ENCODE data around the gene CADM4.
A peak's percentile ranks its signal among the peaks of the same experiment; 100 is the strongest.

CADM4 gene

DNA sequence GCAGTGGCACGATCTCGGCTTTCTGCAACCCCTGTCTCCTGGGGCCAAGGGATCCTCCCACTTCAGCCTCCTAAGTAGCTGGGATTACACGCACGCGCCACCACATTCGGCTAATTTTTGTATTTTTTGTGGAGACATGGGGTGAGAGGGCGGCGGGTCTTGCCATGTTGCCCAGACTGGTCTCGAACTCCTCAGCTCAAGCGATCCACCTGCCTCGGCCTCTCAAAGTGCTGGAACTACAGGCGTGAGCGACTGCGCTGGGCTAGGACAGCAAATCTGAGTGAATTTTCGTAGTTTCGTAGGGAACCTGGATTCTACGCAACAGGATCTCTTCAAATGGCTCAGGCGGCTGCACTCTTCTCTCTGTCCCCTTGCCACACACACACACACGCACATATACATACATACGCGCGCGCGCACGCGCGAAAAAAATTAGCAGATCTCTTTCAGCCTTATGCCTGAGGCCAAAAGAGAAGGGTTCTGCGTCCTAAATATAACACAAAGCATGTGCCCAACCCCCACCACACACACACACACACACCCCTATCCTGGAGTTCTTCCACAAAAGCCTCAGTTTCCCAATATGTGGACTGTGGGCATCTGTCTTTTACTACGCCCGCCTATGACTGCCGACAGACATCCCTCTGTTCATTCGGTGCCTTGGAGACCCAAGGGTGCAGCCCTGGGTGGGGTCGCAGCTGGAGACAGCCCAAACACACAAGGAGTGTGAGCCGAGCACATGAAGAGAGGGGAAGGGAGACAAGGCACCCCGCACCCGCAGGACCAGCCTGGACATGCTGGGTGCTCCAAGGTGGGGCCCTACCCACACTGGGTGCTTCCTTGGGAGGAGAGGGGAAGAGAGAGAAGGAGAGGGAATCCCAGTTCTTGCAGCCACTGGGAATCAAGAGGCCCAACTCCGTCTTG, 63.4 kb downstream of the CADM4 start:
- H3K4me3 ChIP-seq (ENCODE audit: low read depth, low read length), result peak overlapping the region; percentile 43
- TF ChIP-seq, protein P1, sequence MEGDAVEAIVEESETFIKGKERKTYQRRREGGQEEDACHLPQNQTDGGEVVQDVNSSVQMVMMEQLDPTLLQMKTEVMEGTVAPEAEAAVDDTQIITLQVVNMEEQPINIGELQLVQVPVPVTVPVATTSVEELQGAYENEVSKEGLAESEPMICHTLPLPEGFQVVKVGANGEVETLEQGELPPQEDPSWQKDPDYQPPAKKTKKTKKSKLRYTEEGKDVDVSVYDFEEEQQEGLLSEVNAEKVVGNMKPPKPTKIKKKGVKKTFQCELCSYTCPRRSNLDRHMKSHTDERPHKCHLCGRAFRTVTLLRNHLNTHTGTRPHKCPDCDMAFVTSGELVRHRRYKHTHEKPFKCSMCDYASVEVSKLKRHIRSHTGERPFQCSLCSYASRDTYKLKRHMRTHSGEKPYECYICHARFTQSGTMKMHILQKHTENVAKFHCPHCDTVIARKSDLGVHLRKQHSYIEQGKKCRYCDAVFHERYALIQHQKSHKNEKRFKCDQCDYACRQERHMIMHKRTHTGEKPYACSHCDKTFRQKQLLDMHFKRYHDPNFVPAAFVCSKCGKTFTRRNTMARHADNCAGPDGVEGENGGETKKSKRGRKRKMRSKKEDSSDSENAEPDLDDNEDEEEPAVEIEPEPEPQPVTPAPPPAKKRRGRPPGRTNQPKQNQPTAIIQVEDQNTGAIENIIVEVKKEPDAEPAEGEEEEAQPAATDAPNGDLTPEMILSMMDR (IDR thresholded peaks at IDR 0.05; ENCODE audit: borderline replicate concordance, insufficient read depth, low read depth, low read length), result no peak

DNA sequence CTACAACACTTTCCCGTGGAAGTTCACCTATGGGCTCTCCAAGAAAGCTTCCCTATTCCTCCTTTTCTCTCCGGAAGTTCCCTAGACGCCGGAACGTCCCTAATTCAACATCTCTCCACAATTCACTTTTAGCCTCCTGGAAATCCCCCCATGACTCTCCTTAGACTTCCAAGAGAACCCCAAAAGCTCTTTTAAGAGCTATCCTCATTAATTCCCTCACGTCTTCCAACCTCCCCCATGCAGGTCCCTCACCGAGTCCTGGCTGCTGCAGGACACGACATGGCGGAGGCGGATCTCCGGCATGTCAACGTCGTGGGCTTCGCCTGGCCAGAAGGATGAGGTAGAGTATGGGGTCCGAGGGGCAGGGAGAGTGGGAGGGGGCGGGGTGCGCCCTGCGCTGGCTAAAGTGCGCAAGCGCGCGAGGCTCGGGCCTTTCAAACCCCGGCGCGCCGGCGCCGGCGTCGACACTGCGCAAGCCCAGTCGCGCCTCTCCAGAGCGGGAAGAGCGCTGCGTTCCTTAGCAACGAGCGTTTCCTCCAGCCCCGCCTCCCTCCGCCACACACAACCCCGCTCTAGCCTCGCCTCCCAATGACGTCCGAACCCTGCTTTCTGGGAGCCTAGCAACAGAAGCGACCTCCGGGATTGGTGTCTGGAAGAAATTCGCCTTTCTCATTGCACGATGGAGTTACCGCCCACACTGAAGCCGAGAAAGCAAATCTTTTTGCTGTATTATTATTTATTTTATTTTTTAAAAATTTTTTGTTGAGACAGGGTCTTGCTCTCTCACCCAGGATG, 64.3 kb downstream of the CADM4 start, which contains the start of the genes PINLYP and XRCC1:
TSS of gene PINLYP (plus strand) at position 646 of the 795 bp plus-strand sequence. CDS start 1,391 bp downstream, outside the sequence.
TSS of gene XRCC1 (minus strand) at position 372 of the 795 bp plus-strand sequence. CDS start at position 303, 69 bp downstream.
- TF ChIP-seq, protein P1 (IDR thresholded peaks at IDR 0.05; ENCODE audit: borderline replicate concordance, insufficient read depth, low read depth, low read length), result no peak
- peak within 1 kb of the TSS; percentile 77 for H3K4me3 ChIP-seq (ENCODE audit: low read depth, low read length)

DNA sequence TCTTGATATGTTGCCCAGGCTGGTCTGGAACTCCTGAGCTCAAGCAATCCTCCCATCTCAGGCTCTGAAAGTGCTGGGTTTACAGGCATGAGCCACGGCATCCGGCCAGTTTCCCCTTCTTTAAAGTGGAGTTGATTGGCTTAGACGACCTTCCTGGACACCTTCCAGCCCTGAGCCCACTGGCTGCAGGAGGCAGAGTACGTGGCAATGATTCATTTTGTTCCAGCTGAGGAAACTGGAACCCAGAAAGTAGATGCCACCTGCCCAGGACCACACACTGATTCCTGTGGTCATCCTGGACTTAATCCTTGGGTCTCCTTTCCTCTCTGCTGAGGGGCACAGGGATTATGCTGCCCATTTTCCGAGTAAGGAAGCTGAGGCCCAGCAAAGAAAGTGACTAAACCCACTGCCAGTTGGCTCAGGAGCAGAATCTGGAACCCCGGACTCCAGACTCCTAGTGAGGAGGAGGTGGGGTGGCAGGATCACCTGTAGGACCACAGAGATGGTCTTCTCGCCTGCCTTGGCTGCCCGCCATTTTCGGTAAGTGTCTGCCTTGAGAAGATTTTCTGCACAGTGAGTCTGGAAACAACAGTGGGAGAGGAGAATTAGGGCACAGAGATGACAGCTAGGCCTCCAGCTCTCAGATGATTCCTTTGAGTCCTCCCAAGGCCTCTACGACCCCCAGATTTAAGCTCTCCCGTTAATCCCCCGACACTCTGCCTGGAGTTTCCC, 65.1 kb downstream of the CADM4 start:
- TF ChIP-seq, protein P1 (IDR thresholded peaks at IDR 0.05; ENCODE audit: borderline replicate concordance, insufficient read depth, low read depth, low read length), result no peak
- peak overlapping the region; percentile 77 for H3K4me3 ChIP-seq (ENCODE audit: low read depth, low read length)
